Stimulated activated CD4-positive, alpha-beta T cell treated with anti-CD3 and anti-CD28 coated beads, Interleukin-1b, Interleukin-23, amount 100 ng/mL, for 24 hours (primary cell): Measurements from ENCODE around the gene ZFHX3.

ENCODE experiments used
- DNase-seq, 4 experiments: peaks; one replicate each; pipeline ENCODE4 v3.0.0-alpha.2; 2020; ENCODE audit warnings: low read depth in 4 of 4, low spot score in 1 of 4

ZFHX3 gene

GRCh38 chr16:72766506-72766905 is 281.4 kb downstream of the ZFHX3 start:
- DNase-seq, result no peak

- DNase-seq, result no peak
Measured at GRCh38 chr16:72764015-72764654, 283.8 kb downstream of the ZFHX3 start.

GRCh38 chr16:72760581-72760980 is 287.3 kb downstream of the ZFHX3 start:
- no peak for DNase-seq

GRCh38 chr16:72753881-72754280 is 294.0 kb downstream of the ZFHX3 start:
- DNase-seq, result no peak

- no peak for DNase-seq
Measured at GRCh38 chr16:72752004-72752695, 295.8 kb downstream of the ZFHX3 start.

GRCh38 chr16:72751076-72751475 is 296.9 kb downstream of the ZFHX3 start:
- DNase-seq, result no peak

- no peak for DNase-seq
Measured at GRCh38 chr16:72749091-72749490, 298.8 kb downstream of the ZFHX3 start.

GRCh38 chr16:72744076-72744793 is 303.7 kb downstream of the ZFHX3 start:
- DNase-seq, result no peak

GRCh38 chr16:72743011-72743761 is 304.7 kb downstream of the ZFHX3 start:
- DNase-seq, result no peak

GRCh38 chr16:72740347-72740746 is 307.6 kb downstream of the ZFHX3 start:
- DNase-seq, result no peak

GRCh38 chr16:72739577-72739976 is 308.4 kb downstream of the ZFHX3 start:
- no peak for DNase-seq

- DNase-seq, result no peak
Measured at GRCh38 chr16:72736074-72736473, 311.9 kb downstream of the ZFHX3 start.
